OCI-LY3 (cell line): ENCODE measurements around the gene GRK3.

Source experiments
- EZH2phosphoT487 ChIP-seq: fragments of 200-600 bp; shearing (Covaris generic); IDR thresholded peaks from 2 replicates; pipeline ENCODE4 v1.6.1; 2018; ENCODE audit warnings: antibody characterized with exemption, mixed run types, low read depth
- TF ChIP-seq, protein P1 (sequence below): fragments of 200-600, 300-600 bp; sonication (generic); IDR thresholded peaks from 2 replicates; pipeline ENCODE4 v1.5.1; 2014; ENCODE audit warnings: antibody characterized with exemption, low read length, low read depth

DNA sequence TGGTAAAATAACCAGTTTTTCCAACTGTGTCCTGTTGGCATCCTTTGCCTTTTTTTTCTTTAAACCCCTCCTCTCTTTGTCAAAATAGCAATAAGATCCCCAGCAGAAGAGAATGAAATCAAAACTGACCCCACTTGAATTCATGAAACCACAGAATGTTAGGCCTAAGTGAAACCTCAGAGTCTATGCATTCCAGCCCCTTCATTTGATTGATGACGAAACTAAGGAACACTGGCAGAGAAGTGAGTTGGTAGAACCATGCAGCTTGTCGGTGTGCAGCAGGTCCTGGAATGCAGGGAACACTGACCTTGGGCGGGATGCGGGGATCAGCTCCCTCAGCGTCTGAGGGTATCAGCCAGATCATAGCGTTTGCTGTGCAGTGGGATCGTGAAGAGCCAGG lies 57.5 kb downstream of the GRK3 start:
- TF ChIP-seq, protein P1, sequence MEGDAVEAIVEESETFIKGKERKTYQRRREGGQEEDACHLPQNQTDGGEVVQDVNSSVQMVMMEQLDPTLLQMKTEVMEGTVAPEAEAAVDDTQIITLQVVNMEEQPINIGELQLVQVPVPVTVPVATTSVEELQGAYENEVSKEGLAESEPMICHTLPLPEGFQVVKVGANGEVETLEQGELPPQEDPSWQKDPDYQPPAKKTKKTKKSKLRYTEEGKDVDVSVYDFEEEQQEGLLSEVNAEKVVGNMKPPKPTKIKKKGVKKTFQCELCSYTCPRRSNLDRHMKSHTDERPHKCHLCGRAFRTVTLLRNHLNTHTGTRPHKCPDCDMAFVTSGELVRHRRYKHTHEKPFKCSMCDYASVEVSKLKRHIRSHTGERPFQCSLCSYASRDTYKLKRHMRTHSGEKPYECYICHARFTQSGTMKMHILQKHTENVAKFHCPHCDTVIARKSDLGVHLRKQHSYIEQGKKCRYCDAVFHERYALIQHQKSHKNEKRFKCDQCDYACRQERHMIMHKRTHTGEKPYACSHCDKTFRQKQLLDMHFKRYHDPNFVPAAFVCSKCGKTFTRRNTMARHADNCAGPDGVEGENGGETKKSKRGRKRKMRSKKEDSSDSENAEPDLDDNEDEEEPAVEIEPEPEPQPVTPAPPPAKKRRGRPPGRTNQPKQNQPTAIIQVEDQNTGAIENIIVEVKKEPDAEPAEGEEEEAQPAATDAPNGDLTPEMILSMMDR = no peak
- TF ChIP-seq EZH2phosphoT487 = no peak
